HG03097 (cell line): ENCODE results near the gene CYP8B1.

Source experiments
- ATAC-seq: cut with Tn5 transposase; IDR thresholded peaks from one replicate; pipeline ENCODE4 v1.9.1; 2021; ENCODE audit not compliant: unreplicated experiment, low FRiP score

CYP8B1 gene

DNA sequence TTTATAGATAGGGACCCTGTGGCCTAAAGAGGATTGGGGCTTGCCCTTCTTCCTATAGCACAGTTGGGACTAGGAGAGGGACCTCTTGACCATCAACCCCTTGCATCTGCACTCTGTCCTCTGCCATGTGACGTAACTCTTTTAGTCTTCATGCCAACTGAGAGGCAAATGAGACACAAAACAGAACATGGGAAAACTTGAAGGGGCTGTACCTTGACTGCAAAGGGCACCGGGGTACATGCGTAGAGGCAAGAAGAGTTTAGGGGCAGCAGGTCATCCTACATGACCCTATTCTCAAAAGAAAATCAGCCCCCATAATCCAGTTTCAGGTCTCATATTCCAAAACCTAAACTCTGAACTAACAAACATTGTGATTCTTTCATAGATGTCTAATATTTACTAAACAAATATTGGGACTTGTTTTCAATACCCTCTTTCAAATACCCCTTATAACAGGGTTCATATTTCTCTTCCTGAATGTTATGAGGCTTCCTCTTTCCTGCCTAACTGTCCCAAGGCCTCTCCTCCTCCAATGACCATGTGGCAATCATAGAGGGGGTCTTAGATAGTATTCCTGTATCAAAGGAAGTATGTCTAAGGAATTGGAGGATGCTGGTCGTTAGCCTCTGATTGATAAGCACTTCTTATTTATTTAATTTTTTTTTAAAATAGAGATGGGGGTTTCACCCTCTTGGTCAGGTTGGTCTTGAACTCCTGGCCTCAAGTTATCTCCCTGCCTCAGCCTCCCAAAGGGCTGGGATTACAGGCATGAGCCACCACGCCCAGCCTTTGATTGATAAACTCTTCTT, 45.8 kb downstream of the CYP8B1 start:
- ATAC-seq = no peak

DNA sequence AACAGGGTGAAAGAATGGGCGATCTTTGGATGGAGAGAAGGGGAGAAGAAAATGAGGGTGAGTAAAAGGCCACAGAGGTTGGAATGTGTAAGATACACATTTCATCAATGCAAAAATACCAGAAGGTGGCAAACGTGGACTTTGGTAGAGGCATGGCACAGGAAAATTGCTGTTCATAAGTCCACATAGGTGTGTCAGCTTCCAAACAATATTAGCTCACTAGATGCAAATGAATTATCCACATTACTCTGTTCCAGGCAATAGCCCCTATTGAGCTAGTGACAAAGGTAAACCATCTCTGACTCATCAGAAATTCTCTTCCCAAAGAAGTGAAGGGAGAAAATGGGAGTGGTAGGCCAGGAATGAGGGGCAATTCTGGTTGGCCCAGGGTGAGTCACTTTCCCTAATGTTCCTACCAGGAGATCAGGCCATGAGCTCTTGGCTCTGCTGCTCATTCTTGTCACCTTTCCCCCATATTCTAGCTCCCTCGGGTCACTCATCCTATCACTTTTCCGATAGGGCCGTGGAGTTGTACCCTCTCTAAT, 46.5 kb downstream of the CYP8B1 start:
- ATAC-seq = no peak

DNA sequence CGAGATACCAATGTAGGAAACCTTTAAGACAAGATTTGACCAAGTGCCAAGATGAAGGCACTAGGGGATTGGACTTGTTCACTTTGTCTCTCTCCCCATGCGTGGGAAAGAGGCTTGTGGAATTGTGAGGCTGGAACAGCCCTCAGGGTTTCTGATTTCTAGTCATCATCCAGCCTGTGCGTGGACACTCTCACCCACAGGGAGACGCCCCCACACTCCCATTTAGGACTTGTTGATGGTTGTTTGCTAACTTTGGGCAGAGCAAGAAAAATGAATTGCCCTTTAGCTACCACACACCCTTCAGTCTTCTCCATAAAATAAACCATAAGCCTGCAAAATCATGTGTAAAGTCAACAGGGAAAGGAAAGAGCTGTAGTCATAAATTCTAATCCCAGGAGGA, 48.0 kb downstream of the CYP8B1 start:
- no peak for ATAC-seq

DNA sequence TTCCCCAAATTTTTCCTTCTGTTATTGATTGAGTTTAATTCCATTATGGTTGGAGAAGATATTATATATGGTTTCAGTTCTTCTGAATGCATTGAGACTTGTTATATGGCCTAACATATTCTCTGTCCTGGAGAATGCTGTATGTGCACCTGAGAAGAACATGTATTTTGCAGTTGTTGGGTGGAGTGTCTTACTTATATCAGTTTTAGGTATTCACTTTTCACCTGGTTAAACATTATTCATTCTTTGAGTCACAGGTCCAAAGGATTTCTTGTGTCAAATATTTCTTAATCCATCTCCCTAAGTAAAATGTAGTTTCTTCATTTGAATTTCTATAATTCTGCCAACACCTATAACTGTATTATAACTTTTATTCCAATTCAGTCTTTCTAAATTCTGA, 48.7 kb downstream of the CYP8B1 start:
- ATAC-seq = no peak

DNA sequence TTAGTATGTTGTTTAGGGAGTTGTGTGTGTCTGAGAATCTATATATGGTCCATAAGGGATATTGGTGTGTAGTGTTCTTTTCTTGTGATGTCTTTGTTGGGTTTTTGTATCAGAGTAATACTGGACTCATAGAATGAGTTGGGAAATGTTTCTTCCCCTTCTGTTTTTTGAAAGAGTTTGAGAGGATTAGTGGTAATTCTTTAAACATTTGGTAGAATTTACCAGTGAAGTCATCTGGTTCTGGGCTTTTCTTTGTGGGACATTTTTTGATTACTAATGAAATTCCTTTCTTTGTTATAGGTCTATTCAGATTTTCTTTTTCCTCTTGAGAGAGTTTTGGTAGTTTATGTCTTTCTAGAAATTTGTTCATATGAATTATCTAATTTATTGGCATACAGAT, 49.5 kb downstream of the CYP8B1 start:
- no peak for ATAC-seq

DNA sequence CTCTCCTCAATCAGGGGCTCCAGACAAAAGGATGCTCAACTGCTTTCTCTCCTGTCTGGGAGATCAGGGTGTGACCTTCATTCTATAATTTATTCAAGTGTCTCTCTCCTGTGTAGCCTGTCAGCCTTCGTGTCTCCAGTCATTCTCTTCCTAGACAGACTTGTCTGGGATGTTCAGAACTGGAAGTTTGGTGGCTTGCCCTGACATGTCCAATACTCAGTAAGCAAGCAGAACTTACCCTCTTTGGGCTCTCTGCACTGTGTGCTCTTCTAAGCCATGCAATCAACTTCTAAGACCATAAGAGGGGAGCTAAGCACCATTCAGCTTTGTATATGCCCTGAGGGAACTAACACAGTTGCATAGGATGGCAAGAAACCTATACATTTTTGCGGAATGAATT, 52.3 kb downstream of the CYP8B1 start:
- ATAC-seq = no peak

DNA sequence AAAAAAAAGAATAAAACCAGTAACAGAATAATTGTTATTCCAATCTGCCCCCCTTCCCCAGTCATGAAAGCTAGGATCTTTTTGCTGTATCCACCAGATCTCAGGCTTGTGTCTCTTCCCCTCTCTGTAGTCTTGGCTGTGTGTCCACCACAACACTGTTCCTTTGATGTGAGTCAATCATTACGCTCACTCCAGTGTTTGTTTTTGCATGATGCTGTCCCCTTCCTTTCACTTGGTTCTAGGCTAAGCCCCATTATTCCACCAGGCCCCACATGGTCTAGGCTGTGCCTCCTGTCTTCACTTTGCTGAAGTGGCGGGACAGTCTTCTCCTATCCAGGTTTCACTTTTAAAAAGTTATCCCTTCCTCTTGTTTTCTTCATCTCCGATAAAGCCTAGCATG, 52.9 kb downstream of the CYP8B1 start:
- no peak for ATAC-seq
